Cardiac muscle cell (in vitro differentiated cells and primary cell): Measurements from ENCODE around the gene FBXL5. TPM values are rescaled to one million over a fixed set of nuclear protein-coding genes. Genes with fewer than 3 reads are reported as not detected.

Experiments
- DNase-seq, 2 donors: peaks; one replicate each; pipeline versions ENCODE4 v3.0.0 to v3.0.0-alpha.2; 2010 to 2017; ENCODE audit warnings: low read depth in 1 of 2, low spot score in 1 of 2
- H3K27ac ChIP-seq: fragments of 200-600 bp; sonication (generic); 2 replicates; pipeline ENCODE4 v1.5.1; 2016
- H3K27me3 ChIP-seq: fragments of 200-600 bp; sonication (generic); 2 replicates; pipeline ENCODE4 v1.6.0; 2016; ENCODE audit warnings: control low read depth
- H3K36me3 ChIP-seq: fragments of 200-600 bp; sonication (generic); 2 replicates; pipeline ENCODE4 v1.5.1; 2016; ENCODE audit warnings: control low read depth
- H3K4me1 ChIP-seq: fragments of 200-600 bp; sonication (generic); 2 replicates; pipeline ENCODE4 v1.8.1; 2017; ENCODE audit warnings: low read depth, mild to moderate bottlenecking, mixed run types
- H3K4me3 ChIP-seq: fragments of 200-600 bp; sonication (generic); 2 replicates; pipeline ENCODE4 v1.5.1; 2016; ENCODE audit warnings: mild to moderate bottlenecking
- H3K9me3 ChIP-seq: fragments of 200-600 bp; sonication (generic); 2 replicates; pipeline ENCODE4 v1.5.1; 2017; ENCODE audit warnings: low read depth, mild to moderate bottlenecking, control low read depth
- polyA plus RNA-seq: library from polyadenylated mRNA; unstranded; fragments of >200 nt; fragmentation: Nextera tagmentation; extraction: Ambion mirVana; gene quantifications from 2 replicates; pipeline ENCODE4 v1.2.1, GENCODE V29; 2016
- total RNA-seq: library from RNA; depleted of rRNA; stranded (reverse); fragments of >200 nt; gene quantifications from 2 replicates; pipeline ENCODE4 v1.2.3, GENCODE V29; 2016
- TF ChIP-seq, protein P1 (sequence below): IDR thresholded peaks from 2 replicates; pipeline ENCODE4 v1.5.1; 2012; ENCODE audit warnings: low read depth, mild to moderate bottlenecking, low read length

Gene FBXL5
- total and polyA plus RNA-seq, 2 experiments from 2014 or later: 39.0 to 66.3 TPM

DNA sequence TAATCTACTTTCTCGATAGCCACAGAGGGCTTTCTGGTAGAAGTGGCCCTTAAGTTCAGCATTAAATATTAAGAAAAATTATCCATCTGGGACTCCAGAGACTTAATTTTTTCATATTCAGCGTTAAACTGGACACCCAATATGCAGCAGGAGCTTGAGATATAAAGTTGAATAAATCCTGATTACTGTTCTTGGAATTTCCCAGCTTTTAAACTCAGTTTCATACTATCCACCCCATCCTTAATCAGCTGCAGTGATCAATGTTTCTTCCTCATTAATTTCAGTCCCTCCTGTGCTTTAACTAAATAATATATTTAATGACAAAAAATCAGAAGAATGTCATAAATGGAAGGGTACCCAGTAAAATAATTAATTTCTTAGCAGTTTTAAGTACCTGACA, 3.6 kb upstream of the FBXL5 start:
- Histone ChIP-seq H3K36me3 (no peaks in the 10 kb centered on the region), H3K4me1 (peaks cover 4% of the 10 kb centered on the region), H3K27ac (no peak overlapping the region), H3K27me3 (no peaks in the 10 kb centered on the region), H3K9me3 (no peaks in the 10 kb centered on the region), H3K4me3 (no peak overlapping the region)
- no peak for DNase-seq
- TF ChIP-seq, protein P1, sequence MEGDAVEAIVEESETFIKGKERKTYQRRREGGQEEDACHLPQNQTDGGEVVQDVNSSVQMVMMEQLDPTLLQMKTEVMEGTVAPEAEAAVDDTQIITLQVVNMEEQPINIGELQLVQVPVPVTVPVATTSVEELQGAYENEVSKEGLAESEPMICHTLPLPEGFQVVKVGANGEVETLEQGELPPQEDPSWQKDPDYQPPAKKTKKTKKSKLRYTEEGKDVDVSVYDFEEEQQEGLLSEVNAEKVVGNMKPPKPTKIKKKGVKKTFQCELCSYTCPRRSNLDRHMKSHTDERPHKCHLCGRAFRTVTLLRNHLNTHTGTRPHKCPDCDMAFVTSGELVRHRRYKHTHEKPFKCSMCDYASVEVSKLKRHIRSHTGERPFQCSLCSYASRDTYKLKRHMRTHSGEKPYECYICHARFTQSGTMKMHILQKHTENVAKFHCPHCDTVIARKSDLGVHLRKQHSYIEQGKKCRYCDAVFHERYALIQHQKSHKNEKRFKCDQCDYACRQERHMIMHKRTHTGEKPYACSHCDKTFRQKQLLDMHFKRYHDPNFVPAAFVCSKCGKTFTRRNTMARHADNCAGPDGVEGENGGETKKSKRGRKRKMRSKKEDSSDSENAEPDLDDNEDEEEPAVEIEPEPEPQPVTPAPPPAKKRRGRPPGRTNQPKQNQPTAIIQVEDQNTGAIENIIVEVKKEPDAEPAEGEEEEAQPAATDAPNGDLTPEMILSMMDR: no peak

DNA sequence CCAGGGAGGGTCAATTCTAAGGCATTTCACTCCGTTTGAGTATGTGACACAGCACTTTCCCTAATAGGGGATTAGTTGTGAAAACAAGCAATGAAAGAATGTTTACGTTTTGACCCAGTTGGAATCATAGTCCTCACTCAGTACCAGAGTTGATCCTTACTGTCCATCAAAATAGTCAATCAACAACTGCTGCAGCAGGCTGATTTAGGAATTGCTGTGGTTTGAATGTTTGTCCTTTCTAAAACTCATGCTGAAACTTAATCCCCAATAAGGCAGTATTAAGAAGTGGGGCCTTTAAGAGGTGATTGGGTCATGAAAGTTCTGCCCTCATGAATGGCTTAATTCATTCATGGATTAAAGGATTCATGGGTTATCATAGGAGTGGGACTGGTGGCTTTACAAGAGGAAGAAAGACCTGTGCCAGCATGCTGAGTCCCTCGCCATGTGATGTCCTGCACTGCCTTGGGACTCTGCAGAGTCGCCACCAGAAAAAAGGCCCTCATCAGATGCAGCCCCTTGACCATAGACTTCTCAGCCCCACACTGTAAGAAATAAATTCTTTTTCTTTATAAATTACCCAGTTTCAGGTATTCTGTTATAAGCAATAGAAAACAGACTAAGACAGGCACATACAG, 3.1 kb upstream of the FBXL5 start:
- no peak overlapping the region for H3K4me3 ChIP-seq
- TF ChIP-seq, protein P1: no peak
- H3K27ac ChIP-seq: no peak overlapping the region
- H3K36me3 ChIP-seq: no peaks in the 10 kb centered on the region
- H3K4me1 ChIP-seq: peaks cover 9% of the 10 kb centered on the region
- H3K27me3 ChIP-seq: no peaks in the 10 kb centered on the region
- no peak for DNase-seq
- no peaks in the 10 kb centered on the region for H3K9me3 ChIP-seq

DNA sequence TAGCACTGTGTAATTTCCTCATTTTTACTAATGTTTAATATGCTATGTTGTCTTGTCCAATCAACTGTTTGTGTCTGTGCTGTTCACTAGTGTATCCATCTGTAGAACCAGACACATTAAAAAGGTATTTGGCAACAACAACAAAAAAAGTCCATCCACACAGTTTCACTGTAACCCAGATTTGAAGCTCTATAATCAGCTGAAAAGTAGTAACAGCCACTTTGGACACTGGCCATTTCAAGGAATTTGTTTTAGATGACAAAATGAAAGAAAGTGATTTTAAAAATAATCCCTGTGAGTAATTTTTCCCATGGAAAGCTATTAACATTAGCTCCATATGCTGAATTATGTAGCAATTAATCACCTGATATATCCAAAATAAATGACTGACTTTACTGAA, 2.2 kb upstream of the FBXL5 start:
- Histone ChIP-seq H3K9me3 (no peaks in the 10 kb centered on the region), H3K4me3 (no peak overlapping the region), H3K27ac (no peak overlapping the region), H3K4me1 (peaks cover 18% of the 10 kb centered on the region), H3K36me3 (no peaks in the 10 kb centered on the region), H3K27me3 (no peaks in the 10 kb centered on the region)
- TF ChIP-seq, protein P1: no peak
- no peak for DNase-seq

DNA sequence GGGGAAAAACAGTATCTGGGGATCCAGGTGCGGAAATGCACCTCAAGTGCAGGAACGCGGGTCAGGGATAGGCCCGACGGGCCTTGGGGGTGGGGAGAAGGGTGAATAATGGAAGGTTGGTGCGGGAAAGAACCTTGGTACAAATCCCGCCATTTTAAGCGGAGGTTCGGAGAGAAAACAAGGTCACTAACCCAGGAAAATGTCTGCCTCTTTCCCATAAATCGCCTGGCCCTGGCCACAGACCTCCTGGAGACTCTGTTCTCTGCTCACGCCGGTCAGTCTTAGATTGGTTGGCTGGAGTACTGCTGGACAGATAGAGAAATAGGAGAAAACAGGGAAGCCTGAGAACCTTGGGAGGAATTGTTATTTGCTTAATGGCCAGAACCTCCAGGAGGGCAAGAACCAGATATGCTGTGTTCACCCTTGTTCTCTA, 897 bp upstream of the FBXL5 start:
- H3K27ac ChIP-seq: peak overlapping the region; percentile 98
- H3K4me1 ChIP-seq: peaks cover 31% of the 10 kb centered on the region
- H3K27me3 ChIP-seq: no peaks in the 10 kb centered on the region
- H3K4me3 ChIP-seq: no peak overlapping the region
- TF ChIP-seq, protein P1: no peak
- peak in 1 of 2 donors; percentile 70 for DNase-seq
- H3K9me3 ChIP-seq: no peaks in the 10 kb centered on the region
- H3K36me3 ChIP-seq: no peaks in the 10 kb centered on the region

DNA sequence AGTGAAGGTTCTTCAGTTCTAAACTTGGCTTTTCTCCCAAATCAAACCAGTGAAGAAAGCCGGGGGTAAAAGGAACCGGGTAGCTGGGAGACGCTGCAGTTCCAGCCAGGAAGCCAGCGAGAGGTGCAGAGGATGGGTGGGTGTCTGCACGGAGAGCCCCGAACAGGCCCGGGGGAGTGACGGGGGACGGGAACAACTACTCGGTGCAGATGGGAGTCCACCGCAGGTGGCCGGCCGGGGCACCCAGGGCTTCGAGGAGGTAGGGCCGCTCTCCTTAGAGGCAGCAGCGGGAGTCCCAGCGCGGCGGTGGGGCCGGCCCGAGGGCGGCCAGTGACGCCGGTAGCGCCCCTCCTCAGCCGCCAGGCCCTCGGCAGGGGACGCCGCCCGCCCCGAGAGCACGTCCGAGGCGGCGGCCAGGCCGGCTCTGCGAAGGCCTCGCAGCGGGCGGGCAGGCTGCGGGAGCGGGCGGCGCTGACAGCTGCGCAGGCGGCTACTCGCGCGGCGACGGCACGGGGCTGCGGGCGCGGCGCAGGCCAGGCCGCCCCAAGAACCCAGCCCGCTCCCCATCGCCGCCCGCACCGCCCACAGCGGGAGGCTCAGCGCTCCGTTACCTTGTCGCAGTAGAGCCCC, 449 bp downstream of the FBXL5 start:
- Histone ChIP-seq H3K4me1 (peaks cover 32% of the 10 kb centered on the region), H3K36me3 (no peaks in the 10 kb centered on the region), H3K27me3 (no peaks in the 10 kb centered on the region), H3K9me3 (no peaks in the 10 kb centered on the region), H3K27ac (peak overlapping the region; percentile 98), H3K4me3 (peak overlapping the region; percentile 91)
- TF ChIP-seq, protein P1: no peak
- DNase-seq: peak; percentile 40 to 68
